Heart left ventricle (tissue), 13 donors: Measurements from ENCODE around the gene YBX2.

Experiments
- CTCF ChIP-seq, 12 donors: fragments of 200-600 bp; sonication (generic) in 4 of 12; IDR thresholded peaks; one replicate each; pipeline versions ENCODE4 v1.5.0 to v1.8.0; 2018 to 2022; ENCODE audit warnings: antibody characterized with exemption in 12 of 12, mild to moderate bottlenecking in 5 of 12
- POLR2A ChIP-seq, 2 donors: fragments of 450-650 bp; IDR thresholded peaks; one replicate each; pipeline ENCODE4 v1.6.1; 2017; ENCODE audit warnings: antibody characterized with exemption in 2 of 2, mild to moderate bottlenecking in 2 of 2, moderate library complexity in 2 of 2
- donor health status: ischemic (EF 13 %, LVEDD 7.1; RV severe dilation, severe dysfunction).
- donor health status: DM: no; HTN: yes; CAD: no.
- donor health status: DM: no; HTN: no; CAD: no.
- donor health status: ischemic (EF 25% LVEDD 6.9; RV normal size, moderate dysfunction).
- donor health status: ischemic (EF 25% LVEDD 5.7; RV mildly dilated, moderate dysfunction).
- donor health status: ischemic (EF 35%, LVEDD 5.7; RV mildly dilated, moderate dysfunction).
- donor health status: nonischemic (EF 11% LVEDD 7.7; RV severe dilation, severe dysfunction).
- donor health status: DM: yes; HTN: yes; CAD: no.
- donor health status: PGD.
- donor health status: ischemic (EF 29% LVEDD 5.4; RV normal size, mild dysfunction).
- donor health status: nonischemic (EF 23%, LVEDD 6.1; RV moderate dilation, normal function).

- TF ChIP-seq CTCF (IDR thresholded peaks at IDR 0.05) (no peak), POLR2A (IDR thresholded peaks at IDR 0.05) (no peak)
Observed at GRCh38 chr17:7248796-7249195, 45.6 kb downstream of the YBX2 start.
